Body of pancreas (tissue), 4 donors: Measurements from ENCODE around the gene KIF13A.
"Not testable (repeated sequence)": the region's sequence is repeated elsewhere in the genome, so short reads cannot be mapped to it uniquely, and the experiment has no call there.

Experiments
- POLR2A ChIP-seq, 3 donors: fragments of 450-650 bp; IDR thresholded peaks; one replicate each; pipeline ENCODE4 v1.6.1; 2016; ENCODE audit warnings: antibody characterized with exemption in 3 of 3, mild to moderate bottlenecking in 2 of 3
- TF ChIP-seq, protein P1 (sequence below), 7 experiments: fragments of 450-650 bp in 4 of 7; fragments of 200-600 bp in 3 of 7; sonication (generic) in 3 of 7; IDR thresholded peaks; one replicate each; pipeline ENCODE4 v1.5.1; 2016 to 2019; ENCODE audit warnings: antibody characterized with exemption in 7 of 7

DNA sequence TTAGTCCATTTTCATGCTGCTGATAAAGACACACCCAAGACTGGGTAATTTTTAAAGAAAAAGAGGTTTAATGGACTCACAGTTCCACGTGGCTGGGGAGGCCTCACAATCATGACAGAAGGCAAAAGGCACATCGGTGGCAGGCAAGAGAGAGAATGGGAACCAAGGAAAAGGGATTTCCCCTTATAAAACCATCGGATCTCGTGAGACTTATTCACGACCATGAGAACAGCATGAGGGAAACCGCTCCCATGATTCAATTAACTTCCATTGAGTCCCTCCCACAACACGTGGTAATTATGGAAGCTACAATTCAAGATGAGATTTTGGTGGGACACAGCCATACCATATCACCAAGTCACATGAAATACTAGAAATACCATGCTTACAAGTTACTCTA is 142.5 kb downstream of the KIF13A start:
- TF ChIP-seq, protein P1, sequence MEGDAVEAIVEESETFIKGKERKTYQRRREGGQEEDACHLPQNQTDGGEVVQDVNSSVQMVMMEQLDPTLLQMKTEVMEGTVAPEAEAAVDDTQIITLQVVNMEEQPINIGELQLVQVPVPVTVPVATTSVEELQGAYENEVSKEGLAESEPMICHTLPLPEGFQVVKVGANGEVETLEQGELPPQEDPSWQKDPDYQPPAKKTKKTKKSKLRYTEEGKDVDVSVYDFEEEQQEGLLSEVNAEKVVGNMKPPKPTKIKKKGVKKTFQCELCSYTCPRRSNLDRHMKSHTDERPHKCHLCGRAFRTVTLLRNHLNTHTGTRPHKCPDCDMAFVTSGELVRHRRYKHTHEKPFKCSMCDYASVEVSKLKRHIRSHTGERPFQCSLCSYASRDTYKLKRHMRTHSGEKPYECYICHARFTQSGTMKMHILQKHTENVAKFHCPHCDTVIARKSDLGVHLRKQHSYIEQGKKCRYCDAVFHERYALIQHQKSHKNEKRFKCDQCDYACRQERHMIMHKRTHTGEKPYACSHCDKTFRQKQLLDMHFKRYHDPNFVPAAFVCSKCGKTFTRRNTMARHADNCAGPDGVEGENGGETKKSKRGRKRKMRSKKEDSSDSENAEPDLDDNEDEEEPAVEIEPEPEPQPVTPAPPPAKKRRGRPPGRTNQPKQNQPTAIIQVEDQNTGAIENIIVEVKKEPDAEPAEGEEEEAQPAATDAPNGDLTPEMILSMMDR (IDR thresholded peaks at IDR 0.05), result not testable (repeated sequence)
- TF ChIP-seq POLR2A (IDR thresholded peaks at IDR 0.05), result not testable (repeated sequence)
